Peyer's patch (tissue), 4 donors: ENCODE data around the gene SYNE2.

ENCODE experiments used
- POLR2A ChIP-seq, 2 donors: fragments of 450-650 bp; IDR thresholded peaks; one replicate each; pipeline ENCODE4 v1.5.1; 2017; ENCODE audit warnings: antibody characterized with exemption in 2 of 2, mild to moderate bottlenecking in 2 of 2, moderate library complexity in 2 of 2
- TF ChIP-seq, protein P1 (sequence below), 6 experiments: fragments of 450-650 bp in 4 of 6; fragments of 200-600 bp in 2 of 6; sonication (generic) in 1 of 6; IDR thresholded peaks; one replicate each; pipeline ENCODE4 v1.5.1; 2017 to 2019; ENCODE audit warnings: antibody characterized with exemption in 6 of 6, mild to moderate bottlenecking in 3 of 6, moderate library complexity in 1 of 6

DNA sequence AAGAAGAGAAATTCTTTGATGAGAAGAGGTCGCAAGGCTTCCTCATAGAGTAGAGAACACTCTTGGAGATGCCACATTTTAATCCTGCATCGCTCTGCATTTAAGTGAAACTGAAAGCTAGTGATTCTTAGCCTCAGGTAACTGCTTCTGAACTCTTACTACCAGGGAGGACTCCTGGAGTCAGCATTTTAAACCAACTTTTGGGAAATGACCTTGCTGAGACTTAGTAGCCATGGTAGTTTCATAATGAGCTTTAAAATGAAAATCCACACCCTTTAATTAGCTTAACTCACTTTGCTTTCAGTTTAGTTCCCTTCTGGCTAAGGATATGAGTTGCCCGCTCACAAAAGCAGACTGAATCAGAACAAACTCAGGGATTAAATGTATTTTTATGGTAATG, 80.3 kb downstream of the SYNE2 start:
- TF ChIP-seq, protein P1, sequence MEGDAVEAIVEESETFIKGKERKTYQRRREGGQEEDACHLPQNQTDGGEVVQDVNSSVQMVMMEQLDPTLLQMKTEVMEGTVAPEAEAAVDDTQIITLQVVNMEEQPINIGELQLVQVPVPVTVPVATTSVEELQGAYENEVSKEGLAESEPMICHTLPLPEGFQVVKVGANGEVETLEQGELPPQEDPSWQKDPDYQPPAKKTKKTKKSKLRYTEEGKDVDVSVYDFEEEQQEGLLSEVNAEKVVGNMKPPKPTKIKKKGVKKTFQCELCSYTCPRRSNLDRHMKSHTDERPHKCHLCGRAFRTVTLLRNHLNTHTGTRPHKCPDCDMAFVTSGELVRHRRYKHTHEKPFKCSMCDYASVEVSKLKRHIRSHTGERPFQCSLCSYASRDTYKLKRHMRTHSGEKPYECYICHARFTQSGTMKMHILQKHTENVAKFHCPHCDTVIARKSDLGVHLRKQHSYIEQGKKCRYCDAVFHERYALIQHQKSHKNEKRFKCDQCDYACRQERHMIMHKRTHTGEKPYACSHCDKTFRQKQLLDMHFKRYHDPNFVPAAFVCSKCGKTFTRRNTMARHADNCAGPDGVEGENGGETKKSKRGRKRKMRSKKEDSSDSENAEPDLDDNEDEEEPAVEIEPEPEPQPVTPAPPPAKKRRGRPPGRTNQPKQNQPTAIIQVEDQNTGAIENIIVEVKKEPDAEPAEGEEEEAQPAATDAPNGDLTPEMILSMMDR (IDR thresholded peaks at IDR 0.05): no peak
- no peak for TF ChIP-seq POLR2A (IDR thresholded peaks at IDR 0.05)
